Hematopoietic multipotent progenitor cell treated with erythropoietin and hydrocortisone succinate and interleukin-3 and kit ligand, for 6 days (in vitro differentiated cells): Measurements from ENCODE around the gene IGSF10.
"Not testable (repeated sequence)": the region's sequence is repeated elsewhere in the genome, so short reads cannot be mapped to it uniquely, and the experiment has no call there.

Experiments used
- DNase-seq: peaks from one replicate; pipeline ENCODE4 v3.0.0-alpha.2; 2015

Gene IGSF10

GRCh38 chr3:151460774-151461450 lies at the start of gene IGSF10:
IGSF10 (minus strand) TSS chr3:151461061; CDS start chr3:151458709, 2,352 bp downstream.
- DNase-seq, result peak; percentile 6

- not testable (repeated sequence) for DNase-seq
Measured at GRCh38 chr3:151509468-151510135, 48.7 kb upstream of the IGSF10 start.

- peak; percentile 90 for DNase-seq
Measured at GRCh38 chr3:151504606-151505005, 43.7 kb upstream of the IGSF10 start.

GRCh38 chr3:151503074-151503473 lies 42.2 kb upstream of the IGSF10 start:
- DNase-seq, result no peak

GRCh38 chr3:151501923-151502632 lies 41.2 kb upstream of the IGSF10 start:
- DNase-seq, result peak; percentile 19

GRCh38 chr3:151501171-151501922 lies 40.5 kb upstream of the IGSF10 start:
- no peak for DNase-seq

GRCh38 chr3:151499168-151499567 lies 38.3 kb upstream of the IGSF10 start:
- DNase-seq, result no peak

- no peak for DNase-seq
Measured at GRCh38 chr3:151491525-151491924, 30.7 kb upstream of the IGSF10 start.

GRCh38 chr3:151487833-151488232 lies 27.0 kb upstream of the IGSF10 start:
- not testable (repeated sequence) for DNase-seq

GRCh38 chr3:151483961-151484520 lies 23.2 kb upstream of the IGSF10 start:
- peak; percentile 79 for DNase-seq

GRCh38 chr3:151483488-151483887 lies 22.6 kb upstream of the IGSF10 start:
- no peak for DNase-seq

GRCh38 chr3:151480492-151480891 lies 19.6 kb upstream of the IGSF10 start:
- no peak for DNase-seq

GRCh38 chr3:151479452-151479851 lies 18.6 kb upstream of the IGSF10 start:
- no peak for DNase-seq

- no peak for DNase-seq
Measured at GRCh38 chr3:151478335-151478697, 17.5 kb upstream of the IGSF10 start.

GRCh38 chr3:151477591-151478334 lies 16.9 kb upstream of the IGSF10 start:
- no peak for DNase-seq

GRCh38 chr3:151476344-151477018 lies 15.6 kb upstream of the IGSF10 start:
- DNase-seq, result peak; percentile 26

GRCh38 chr3:151468284-151468917 lies 7.5 kb upstream of the IGSF10 start:
- peak; percentile 91 for DNase-seq

- DNase-seq, result peak; percentile 25
Measured at GRCh38 chr3:151467069-151467468, 6.2 kb upstream of the IGSF10 start.

- DNase-seq, result no peak
Measured at GRCh38 chr3:151462991-151463390, 2.1 kb upstream of the IGSF10 start.

- no peak for DNase-seq
Measured at GRCh38 chr3:151462278-151462780, 1.5 kb upstream of the IGSF10 start.

- no peak for DNase-seq
Measured at GRCh38 chr3:151460228-151460627, 633 bp downstream of the IGSF10 start.
